ENCODE measurements around the gene NR3C1.

Gene NR3C1

DNA sequence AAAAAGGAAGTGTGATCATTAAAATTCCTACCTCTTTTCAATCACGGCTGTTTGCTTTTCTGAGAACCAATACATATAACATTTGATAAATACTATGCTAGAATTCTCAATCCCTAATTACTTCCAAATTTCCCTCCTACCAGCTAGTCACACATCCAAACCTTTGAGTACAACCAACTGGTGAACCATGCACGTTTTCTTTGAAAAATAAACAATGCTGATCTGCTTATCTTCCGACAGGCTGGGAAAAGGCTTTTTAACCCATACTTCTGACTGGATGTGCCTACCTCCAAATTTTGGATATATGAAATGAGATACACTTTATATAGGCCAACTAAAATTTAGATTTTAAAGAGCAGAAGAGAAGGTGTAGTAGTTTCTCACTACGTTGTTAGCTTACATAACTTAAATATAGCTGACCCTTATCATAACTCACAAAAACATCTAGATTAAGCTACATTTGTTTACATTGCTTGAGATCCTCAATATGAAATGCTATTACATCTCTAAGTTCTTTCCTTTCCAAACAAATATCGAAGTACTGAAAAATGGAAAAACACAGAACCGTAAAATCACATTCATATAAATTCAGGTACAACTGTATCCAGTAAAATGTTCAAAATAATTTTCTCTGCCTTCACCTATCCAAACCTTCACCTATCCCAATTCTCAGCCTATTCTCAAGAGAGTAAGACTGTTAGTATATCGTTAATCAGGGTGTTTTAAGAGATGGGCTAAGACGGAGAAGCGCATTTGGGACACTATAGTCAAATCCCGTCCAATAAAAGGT, 2.1 kb downstream of the NR3C1 start:
- H3K27ac ChIP-seq, result no peak overlapping the region
- TF ChIP-seq, protein P1, sequence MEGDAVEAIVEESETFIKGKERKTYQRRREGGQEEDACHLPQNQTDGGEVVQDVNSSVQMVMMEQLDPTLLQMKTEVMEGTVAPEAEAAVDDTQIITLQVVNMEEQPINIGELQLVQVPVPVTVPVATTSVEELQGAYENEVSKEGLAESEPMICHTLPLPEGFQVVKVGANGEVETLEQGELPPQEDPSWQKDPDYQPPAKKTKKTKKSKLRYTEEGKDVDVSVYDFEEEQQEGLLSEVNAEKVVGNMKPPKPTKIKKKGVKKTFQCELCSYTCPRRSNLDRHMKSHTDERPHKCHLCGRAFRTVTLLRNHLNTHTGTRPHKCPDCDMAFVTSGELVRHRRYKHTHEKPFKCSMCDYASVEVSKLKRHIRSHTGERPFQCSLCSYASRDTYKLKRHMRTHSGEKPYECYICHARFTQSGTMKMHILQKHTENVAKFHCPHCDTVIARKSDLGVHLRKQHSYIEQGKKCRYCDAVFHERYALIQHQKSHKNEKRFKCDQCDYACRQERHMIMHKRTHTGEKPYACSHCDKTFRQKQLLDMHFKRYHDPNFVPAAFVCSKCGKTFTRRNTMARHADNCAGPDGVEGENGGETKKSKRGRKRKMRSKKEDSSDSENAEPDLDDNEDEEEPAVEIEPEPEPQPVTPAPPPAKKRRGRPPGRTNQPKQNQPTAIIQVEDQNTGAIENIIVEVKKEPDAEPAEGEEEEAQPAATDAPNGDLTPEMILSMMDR (IDR thresholded peaks at IDR 0.05), result no peak
- no peak for TF ChIP-seq ZFX (IDR thresholded peaks at IDR 0.05; ENCODE audit: borderline replicate concordance)

DNA sequence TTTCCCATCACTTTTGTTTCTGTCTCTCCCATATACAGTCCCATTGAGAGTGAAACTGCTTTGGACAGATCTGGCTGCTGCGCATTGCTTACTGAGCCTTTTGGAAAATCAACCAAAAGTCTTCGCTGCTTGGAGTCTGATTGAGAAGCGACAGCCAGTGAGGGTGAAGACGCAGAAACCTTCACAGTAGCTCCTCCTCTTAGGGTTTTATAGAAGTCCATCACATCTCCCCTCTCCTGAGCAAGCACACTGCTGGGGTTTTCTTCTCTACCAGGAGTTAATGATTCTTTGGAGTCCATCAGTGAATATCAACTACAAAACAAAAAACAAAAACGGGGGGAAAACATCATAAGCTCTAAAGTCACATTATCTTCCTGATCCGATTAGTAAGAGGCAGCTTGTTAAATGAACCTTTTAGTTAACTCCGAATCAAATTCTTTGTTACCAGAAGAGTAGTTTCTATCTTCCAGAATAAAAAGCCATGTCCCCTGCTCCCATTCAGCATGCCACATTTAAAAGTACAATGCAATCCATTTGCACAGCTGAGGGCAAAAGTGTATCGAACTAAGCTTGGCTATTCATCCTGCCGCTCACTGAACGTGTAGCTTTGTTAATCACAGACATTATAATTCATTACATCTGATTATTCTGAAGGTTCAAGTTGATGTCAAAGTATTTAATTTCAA, 2.8 kb downstream of the NR3C1 start:
- no peak overlapping the region for H3K27ac ChIP-seq
- TF ChIP-seq ZFX (IDR thresholded peaks at IDR 0.05; ENCODE audit: borderline replicate concordance), result no peak
- TF ChIP-seq, protein P1 (IDR thresholded peaks at IDR 0.05), result no peak

DNA sequence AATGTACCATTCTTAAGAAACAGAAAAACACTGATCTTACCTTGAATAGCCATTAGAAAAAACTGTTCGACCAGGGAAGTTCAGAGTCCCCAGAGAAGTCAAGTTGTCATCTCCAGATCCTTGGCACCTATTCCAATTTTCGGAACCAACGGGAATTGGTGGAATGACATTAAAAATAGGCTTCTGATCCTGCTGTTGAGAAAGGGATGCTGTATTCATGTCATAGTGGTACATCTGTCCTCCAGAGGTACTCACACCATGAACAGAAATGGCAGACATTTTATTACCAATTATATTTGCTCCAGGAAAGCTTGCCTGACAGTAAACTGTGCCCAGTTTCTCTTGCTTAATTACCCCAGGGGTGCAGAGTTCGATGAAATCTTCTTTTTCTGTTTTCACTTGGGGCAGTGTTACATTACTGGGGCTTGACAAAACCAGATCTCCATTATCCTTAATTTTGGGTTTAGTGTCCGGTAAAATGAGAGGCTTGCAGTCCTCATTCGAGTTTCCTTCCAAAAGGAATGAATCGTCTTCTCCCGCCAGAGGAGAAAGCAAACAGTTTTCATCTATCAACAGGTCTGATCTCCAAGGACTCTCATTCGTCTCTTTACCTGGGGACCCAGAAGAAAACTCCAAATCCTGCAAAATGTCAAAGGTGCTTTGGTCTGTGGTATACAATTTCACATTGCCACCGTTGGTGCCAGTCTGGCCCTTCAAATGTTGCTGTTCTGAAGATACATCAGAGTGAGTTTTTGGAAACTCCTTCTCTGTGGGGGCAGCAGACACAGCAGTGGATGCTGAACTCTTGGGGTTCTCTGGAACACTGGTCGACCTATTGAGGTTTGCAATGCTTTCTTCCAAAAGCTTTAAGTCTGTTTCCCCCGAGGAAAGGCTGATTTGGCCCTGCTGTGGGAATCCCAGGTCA, 3.6 kb downstream of the NR3C1 start:
- no peak overlapping the region for H3K27ac ChIP-seq

GRCh38 chr5:143398451-143399237, 4.8 kb downstream of the NR3C1 start:
- H3K27ac ChIP-seq, result no peak overlapping the region
- TF ChIP-seq ZFX (IDR thresholded peaks at IDR 0.05; ENCODE audit: borderline replicate concordance), result no peak
- TF ChIP-seq, protein P1 (IDR thresholded peaks at IDR 0.05), result no peak

More for the DNA sequence above, 3.6 kb downstream of the NR3C1 start:
- no peak for TF ChIP-seq ZFX (IDR thresholded peaks at IDR 0.05; ENCODE audit: borderline replicate concordance)
- TF ChIP-seq, protein P1 (IDR thresholded peaks at IDR 0.05), result no peak

- TF ChIP-seq ZFX (IDR thresholded peaks at IDR 0.05; ENCODE audit: borderline replicate concordance), result no peak
- TF ChIP-seq, protein P1 (IDR thresholded peaks at IDR 0.05), result no peak
- H3K27ac ChIP-seq, result no peak overlapping the region
Observed at GRCh38 chr5:143398053-143398355, 5.5 kb downstream of the NR3C1 start.

DNA sequence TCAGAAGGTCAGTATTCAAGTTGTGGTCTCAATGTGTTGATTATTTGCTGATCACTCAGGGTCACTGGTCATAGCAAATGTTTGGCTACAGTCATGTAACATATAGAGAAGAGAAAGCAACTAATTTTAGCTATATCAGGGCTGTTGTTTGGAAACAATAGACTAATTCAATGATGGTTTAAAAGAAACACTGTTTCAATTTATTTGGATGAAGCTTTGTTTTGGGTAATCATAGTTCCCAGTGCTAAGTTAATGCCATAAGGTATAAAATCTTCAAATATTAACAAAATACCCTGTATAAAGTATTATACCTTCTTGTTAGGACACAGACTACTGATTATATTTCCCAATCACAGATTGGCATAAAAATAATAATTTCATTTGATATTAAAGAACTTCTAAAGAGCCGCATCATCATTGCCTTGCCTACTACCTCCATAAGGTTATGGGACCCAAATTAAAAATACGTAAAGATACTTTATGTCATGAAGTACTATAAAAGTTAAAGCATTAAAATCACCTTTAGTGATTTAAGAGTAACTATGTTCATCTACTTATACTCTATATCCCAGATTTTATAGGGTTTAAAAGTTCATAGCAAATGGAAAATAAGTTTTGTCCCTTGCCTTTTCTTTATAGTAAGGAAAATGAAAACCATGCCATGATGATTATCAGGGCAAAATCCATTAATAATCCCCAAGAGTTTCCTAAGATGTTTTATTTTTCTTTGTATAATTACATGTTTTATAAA, 6.0 kb downstream of the NR3C1 start:
- no peak overlapping the region for H3K27ac ChIP-seq
- TF ChIP-seq, protein P1 (IDR thresholded peaks at IDR 0.05), result no peak
- TF ChIP-seq ZFX (IDR thresholded peaks at IDR 0.05; ENCODE audit: borderline replicate concordance), result no peak

Measured in 22Rv1 (cell line).